Astrocyte (in vitro differentiated cells and primary cell): ENCODE data around the gene DCDC1. TPM values are rescaled to one million over a fixed set of nuclear protein-coding genes. Genes with fewer than 3 reads are reported as not detected.

Experiments used
- DNase-seq: peaks from one replicate; pipeline ENCODE4 v3.0.0-alpha.2; 2010; ENCODE audit warnings: low read depth
- FAIRE-seq: peaks from 2 replicates; lab custom pipeline; 2011; peaks lifted over from hg19 to GRCh38; lab: Jason Lieb, UNC
- H2AFZ ChIP-seq: 2 replicates; pipeline ENCODE4 v1.6.0; 2012; ENCODE audit warnings: low read depth, low read length, inconsistent platforms
- H3K27ac ChIP-seq: 2 replicates; pipeline ENCODE4 v1.5.1; 2011; ENCODE audit warnings: low read depth, low read length, inconsistent platforms
- H3K27me3 ChIP-seq: 2 replicates; pipeline ENCODE4 v1.6.0; 2011; ENCODE audit warnings: low read length, inconsistent platforms; ENCODE audit not compliant: insufficient read depth
- H3K36me3 ChIP-seq: 2 replicates; pipeline ENCODE4 v1.5.1; 2011; ENCODE audit warnings: low read length, inconsistent platforms; ENCODE audit not compliant: insufficient read depth
- H3K4me1 ChIP-seq: 2 replicates; pipeline ENCODE4 v1.5.1; 2011; ENCODE audit warnings: low read length, inconsistent platforms; ENCODE audit not compliant: insufficient read depth
- H3K4me2 ChIP-seq: 2 replicates; pipeline ENCODE4 v1.6.0; 2012; ENCODE audit warnings: low read length, inconsistent platforms
- H3K4me3 ChIP-seq: 2 replicates; pipeline ENCODE4 v1.5.1; 2011; ENCODE audit warnings: low read depth, mild to moderate bottlenecking, low read length, inconsistent platforms; ENCODE audit not compliant: insufficient read depth
- H3K79me2 ChIP-seq: 2 replicates; pipeline ENCODE4 v1.6.0; 2012; ENCODE audit warnings: mild to moderate bottlenecking, low read length, inconsistent platforms; ENCODE audit not compliant: insufficient read depth
- H3K9ac ChIP-seq: 2 replicates; pipeline ENCODE4 v1.6.0; 2012; ENCODE audit warnings: mild to moderate bottlenecking, low read length, inconsistent platforms
- H3K9me3 ChIP-seq: 2 replicates; pipeline ENCODE4 v1.5.1; 2012; ENCODE audit warnings: low read depth, mild to moderate bottlenecking, low read length, inconsistent platforms; ENCODE audit not compliant: insufficient read depth
- H4K20me1 ChIP-seq: 2 replicates; pipeline ENCODE4 v1.6.0; 2012; ENCODE audit warnings: low read length, inconsistent platforms; ENCODE audit not compliant: insufficient read depth
- H3K27ac Mint-ChIP-seq: one replicate; pipeline ENCODE4 v1.8.0; 2021; ENCODE audit warnings: mild to moderate bottlenecking, mixed read lengths; ENCODE audit not compliant: unreplicated experiment
- H3K27me3 Mint-ChIP-seq: one replicate; pipeline ENCODE4 v1.8.0; 2021; ENCODE audit warnings: low read depth, mixed read lengths; ENCODE audit not compliant: unreplicated experiment
- H3K36me3 Mint-ChIP-seq: one replicate; pipeline ENCODE4 v1.8.0; 2021; ENCODE audit warnings: low read depth, mixed read lengths; ENCODE audit not compliant: unreplicated experiment
- H3K4me1 Mint-ChIP-seq: one replicate; pipeline ENCODE4 v1.8.0; 2021; ENCODE audit warnings: low read depth, mixed read lengths; ENCODE audit not compliant: unreplicated experiment
- H3K4me3 Mint-ChIP-seq: one replicate; pipeline ENCODE4 v1.8.0; 2021; ENCODE audit warnings: mild to moderate bottlenecking, moderate library complexity, mixed read lengths; ENCODE audit not compliant: unreplicated experiment
- H3K9me3 Mint-ChIP-seq: one replicate; pipeline ENCODE4 v1.8.0; 2021; ENCODE audit warnings: mild to moderate bottlenecking, mixed read lengths; ENCODE audit not compliant: unreplicated experiment
- CTCF ChIP-seq: IDR thresholded peaks from 2 replicates; pipeline ENCODE4 v1.5.1; 2011; ENCODE audit warnings: low read depth, mild to moderate bottlenecking, inconsistent platforms, low read length, moderate library complexity; ENCODE audit not compliant: insufficient read depth
- EZH2 ChIP-seq: IDR thresholded peaks from 2 replicates; pipeline ENCODE4 v1.6.1; 2012; ENCODE audit warnings: mild to moderate bottlenecking, low read length, inconsistent platforms; ENCODE audit not compliant: insufficient read depth
- total RNA-seq: library from RNA; stranded (reverse); gene quantifications from 2 replicates; pipeline ENCODE4 v1.2.1, GENCODE V29; 2021

DCDC1 gene
- total RNA-seq, 1 donor from 2014 or later, result 1.4 TPM

GRCh38 chr11:31236143-31236542 lies 133.4 kb downstream of the DCDC1 start:
- H3K4me1 Mint-ChIP-seq, result peaks cover 9% of the 10 kb centered on the region
- H3K27ac Mint-ChIP-seq, result no peak overlapping the region
- TF ChIP-seq EZH2 (no peak), CTCF (peak; percentile 33)
- no peaks in the 10 kb centered on the region for H4K20me1 ChIP-seq
- no peaks in the 10 kb centered on the region for H3K9me3 Mint-ChIP-seq
- no peaks in the 10 kb centered on the region for H3K79me2 ChIP-seq
- H3K9ac ChIP-seq, result no peak overlapping the region
- H3K4me1 ChIP-seq, result no peaks in the 10 kb centered on the region
- H3K36me3 ChIP-seq, result no peaks in the 10 kb centered on the region
- no peaks in the 10 kb centered on the region for H3K9me3 ChIP-seq
- no peak overlapping the region for H3K27ac ChIP-seq
- H3K27me3 ChIP-seq, result no peaks in the 10 kb centered on the region
- DNase-seq (no peak), FAIRE-seq (peak; percentile 69)
- H2AFZ ChIP-seq, result no peak overlapping the region
- H3K4me3 Mint-ChIP-seq, result no peak overlapping the region
- H3K4me3 ChIP-seq, result no peak overlapping the region
- no peaks in the 10 kb centered on the region for H3K36me3 Mint-ChIP-seq
- no peak overlapping the region for H3K4me2 ChIP-seq
- H3K27me3 Mint-ChIP-seq, result no peaks in the 10 kb centered on the region

DNA sequence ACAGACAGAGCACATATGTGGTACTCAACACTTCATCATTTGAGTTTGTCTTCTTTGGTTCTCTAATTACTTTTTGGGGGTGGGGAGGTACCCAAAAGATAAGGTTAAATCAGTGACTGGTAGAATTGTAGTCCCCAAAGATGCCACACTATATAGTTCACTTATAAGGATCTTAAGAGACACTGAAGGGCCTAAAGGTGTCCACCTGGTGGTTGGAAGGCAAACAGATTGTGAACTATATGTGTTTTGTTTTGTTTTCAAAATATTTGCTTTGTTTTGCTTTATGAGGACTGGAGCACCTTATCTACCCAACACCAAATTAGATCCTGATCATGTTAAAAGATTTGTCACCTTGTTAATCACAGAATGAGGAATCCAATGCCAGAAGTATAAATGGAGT lies 136.1 kb downstream of the DCDC1 start:
- H3K4me2 ChIP-seq, result no peak overlapping the region
- DNase-seq, result no peak
- Mint-ChIP-seq H3K36me3 (no peaks in the 10 kb centered on the region), H3K27me3 (no peaks in the 10 kb centered on the region), H3K4me1 (peaks cover 6% of the 10 kb centered on the region), H3K9me3 (no peaks in the 10 kb centered on the region), H3K4me3 (no peak overlapping the region), H3K27ac (no peak overlapping the region)
- no peak overlapping the region for H3K4me3 ChIP-seq
- no peak overlapping the region for H3K9ac ChIP-seq
- H2AFZ ChIP-seq, result no peak overlapping the region
- no peaks in the 10 kb centered on the region for H3K27me3 ChIP-seq
- no peak overlapping the region for H3K27ac ChIP-seq
- no peak for FAIRE-seq
- no peaks in the 10 kb centered on the region for H4K20me1 ChIP-seq
- H3K9me3 ChIP-seq, result no peaks in the 10 kb centered on the region
- H3K36me3 ChIP-seq, result no peaks in the 10 kb centered on the region
- H3K4me1 ChIP-seq, result no peaks in the 10 kb centered on the region
- peak; percentile 13 for TF ChIP-seq CTCF
- TF ChIP-seq EZH2, result no peak
- no peaks in the 10 kb centered on the region for H3K79me2 ChIP-seq

DNA sequence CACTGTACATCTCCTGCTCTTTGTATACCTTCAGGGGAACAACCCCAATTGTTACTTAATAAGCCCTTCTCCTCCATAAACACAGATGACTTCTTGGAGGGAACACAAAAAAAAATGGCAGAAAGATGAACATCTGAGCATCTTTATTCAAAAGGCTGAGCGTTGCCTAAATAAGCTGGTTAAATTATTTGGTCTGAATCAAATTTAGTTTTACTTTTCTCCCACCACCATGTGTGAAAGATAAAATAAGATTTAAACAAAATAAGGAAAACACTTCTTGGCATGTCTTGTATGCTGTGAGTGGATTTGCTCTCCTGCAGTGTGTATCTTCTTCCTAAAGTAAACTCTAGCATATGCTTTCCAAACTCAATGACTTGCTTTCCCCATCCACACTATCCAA lies 137.9 kb downstream of the DCDC1 start:
- Histone ChIP-seq H3K4me1 (no peaks in the 10 kb centered on the region), H3K79me2 (no peaks in the 10 kb centered on the region), H3K36me3 (no peaks in the 10 kb centered on the region), H2AFZ (no peak overlapping the region), H4K20me1 (no peaks in the 10 kb centered on the region), H3K4me2 (no peak overlapping the region), H3K4me3 (no peak overlapping the region), H3K27ac (no peak overlapping the region), H3K9ac (no peak overlapping the region), H3K9me3 (no peaks in the 10 kb centered on the region), H3K27me3 (no peaks in the 10 kb centered on the region)
- H3K27me3 Mint-ChIP-seq, result no peaks in the 10 kb centered on the region
- no peaks in the 10 kb centered on the region for H3K9me3 Mint-ChIP-seq
- no peaks in the 10 kb centered on the region for H3K4me1 Mint-ChIP-seq
- no peak for DNase-seq
- no peak overlapping the region for H3K4me3 Mint-ChIP-seq
- H3K36me3 Mint-ChIP-seq, result no peaks in the 10 kb centered on the region
- no peak for TF ChIP-seq CTCF
- TF ChIP-seq EZH2, result no peak
- H3K27ac Mint-ChIP-seq, result no peak overlapping the region
- FAIRE-seq, result no peak
